T-helper 17 cell (primary cell): Measurements from ENCODE around the gene DHRS1. TPM values are rescaled to one million over a fixed set of nuclear protein-coding genes. Genes with fewer than 3 reads are reported as not detected.

ENCODE experiments used
- ATAC-seq: fragments of 150-1000 bp; cut with Tn5 transposase; 2 replicates; pipeline ENCODE4 v1.10.0; 2021; ENCODE audit warnings: mild to moderate bottlenecking, moderate library complexity
- DNase-seq, 3 donors: peaks; one replicate each; pipeline versions ENCODE4 v3.0.0 to v3.0.0-alpha.2; 2020 to 2021
- H3K9me3 ChIP-seq: one replicate; pipeline ENCODE4 v1.7.0; 2013; ENCODE audit warnings: low read length, mild to moderate bottlenecking; ENCODE audit not compliant: control insufficient read depth, poor library complexity, severe bottlenecking
- H3K27ac Mint-ChIP-seq: one replicate; pipeline ENCODE4 v1.8.0; 2022; ENCODE audit warnings: mild to moderate bottlenecking, moderate library complexity, mixed read lengths
- H3K27me3 Mint-ChIP-seq: one replicate; pipeline ENCODE4 v1.8.0; 2022; ENCODE audit warnings: mixed read lengths
- H3K36me3 Mint-ChIP-seq: one replicate; pipeline ENCODE4 v1.8.0; 2022; ENCODE audit warnings: low read depth, mixed read lengths
- H3K4me1 Mint-ChIP-seq: one replicate; pipeline ENCODE4 v1.8.0; 2022; ENCODE audit warnings: mild to moderate bottlenecking, mixed read lengths
- H3K4me3 Mint-ChIP-seq: one replicate; pipeline ENCODE4 v1.8.0; 2022; ENCODE audit warnings: mild to moderate bottlenecking, moderate library complexity, mixed read lengths
- total RNA-seq, 4 donors: library from RNA in 2 of 4; stranded (reverse) in 2 of 4; gene quantifications; one replicate each; pipeline ENCODE4 v1.2.3 and lab custom pipeline; 2022 to 2026

Gene DHRS1
- total RNA-seq, 2 donors from 2014 or later: 24.0 to 27.0 TPM

DNA sequence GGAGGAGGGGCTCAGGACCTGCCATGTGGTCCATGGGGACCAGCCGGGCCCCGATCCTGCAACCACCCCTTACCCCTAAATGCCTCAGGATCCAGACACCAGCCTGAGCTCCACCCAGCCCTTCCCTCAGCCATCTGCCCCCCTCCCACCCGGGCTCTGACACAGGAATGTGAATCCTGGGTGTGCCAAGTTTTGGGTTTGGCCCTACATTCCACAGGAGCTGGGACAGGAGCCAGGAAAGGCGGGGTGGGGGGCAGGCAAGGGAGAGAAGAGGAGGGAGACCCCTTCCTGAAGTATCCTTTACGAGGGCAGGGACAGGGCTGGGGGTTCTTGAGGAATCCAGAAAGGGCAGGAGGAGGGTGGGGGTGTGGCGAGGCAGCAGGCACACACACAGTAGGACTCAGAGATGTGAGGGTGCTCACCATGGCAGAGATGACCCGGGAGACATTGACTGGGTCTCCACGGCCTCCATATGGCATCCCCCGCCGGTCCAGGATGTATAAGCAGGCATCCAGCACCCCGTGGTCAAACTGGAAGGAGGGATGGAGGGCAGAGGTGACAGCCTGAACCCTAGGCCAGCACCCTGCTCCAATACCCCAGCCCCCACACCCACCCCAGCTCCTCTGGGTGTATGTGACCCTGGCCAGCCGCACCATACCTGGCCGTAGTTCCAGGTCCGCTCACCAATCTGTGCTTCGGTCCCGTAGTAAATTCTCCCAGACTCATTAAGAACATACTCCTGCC, 40.1 kb downstream of the DHRS1 start:
- H3K36me3 Mint-ChIP-seq: peaks cover 6% of the 10 kb centered on the region
- H3K4me1 Mint-ChIP-seq: peaks cover 2% of the 10 kb centered on the region
- H3K9me3 ChIP-seq: no peaks in the 10 kb centered on the region
- no peak for ATAC-seq
- H3K27me3 Mint-ChIP-seq: no peaks in the 10 kb centered on the region
- no peak overlapping the region for H3K27ac Mint-ChIP-seq
- no peak overlapping the region for H3K4me3 Mint-ChIP-seq
- DNase-seq: no peak

DNA sequence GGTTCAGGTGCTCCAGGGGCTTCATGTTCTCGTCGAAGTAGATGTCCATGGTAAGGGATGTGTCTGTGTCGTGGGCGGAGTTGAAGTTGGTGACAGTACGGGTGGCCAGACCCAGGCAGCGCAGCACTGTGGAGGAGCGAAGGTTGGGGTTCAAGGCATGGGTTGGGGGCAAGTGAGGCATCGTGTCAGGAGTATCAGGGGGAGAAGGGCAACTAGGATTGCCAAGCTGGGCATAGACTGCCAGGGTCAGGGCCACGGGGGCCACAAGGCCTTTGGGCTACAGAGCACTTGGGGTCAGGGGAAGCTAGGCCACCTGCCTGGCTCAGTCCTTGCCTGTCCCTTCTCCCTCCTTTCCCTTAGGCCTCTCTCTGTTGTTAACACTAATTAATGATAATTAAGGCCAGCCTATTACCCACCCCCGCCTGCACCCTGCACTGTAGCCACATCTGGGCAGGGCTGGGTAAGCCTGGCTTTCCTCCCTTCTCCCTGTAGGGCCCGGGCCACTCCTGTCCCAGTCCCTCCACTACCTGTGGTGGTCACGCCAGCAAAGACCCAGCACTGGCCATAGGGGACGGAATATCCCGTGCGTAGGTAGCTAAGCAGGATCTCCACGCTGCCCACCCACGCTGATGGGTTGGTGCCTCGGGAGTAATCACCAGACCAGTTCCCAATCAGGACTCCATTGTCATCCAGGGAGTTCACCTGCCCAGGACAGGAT, 40.9 kb downstream of the DHRS1 start:
- DNase-seq (no peak), ATAC-seq (no peak)
- no peak overlapping the region for H3K27ac Mint-ChIP-seq
- H3K36me3 Mint-ChIP-seq: peaks cover 6% of the 10 kb centered on the region
- no peaks in the 10 kb centered on the region for H3K27me3 Mint-ChIP-seq
- H3K9me3 ChIP-seq: no peaks in the 10 kb centered on the region
- H3K4me3 Mint-ChIP-seq: no peak overlapping the region
- H3K4me1 Mint-ChIP-seq: peaks cover 2% of the 10 kb centered on the region

DNA sequence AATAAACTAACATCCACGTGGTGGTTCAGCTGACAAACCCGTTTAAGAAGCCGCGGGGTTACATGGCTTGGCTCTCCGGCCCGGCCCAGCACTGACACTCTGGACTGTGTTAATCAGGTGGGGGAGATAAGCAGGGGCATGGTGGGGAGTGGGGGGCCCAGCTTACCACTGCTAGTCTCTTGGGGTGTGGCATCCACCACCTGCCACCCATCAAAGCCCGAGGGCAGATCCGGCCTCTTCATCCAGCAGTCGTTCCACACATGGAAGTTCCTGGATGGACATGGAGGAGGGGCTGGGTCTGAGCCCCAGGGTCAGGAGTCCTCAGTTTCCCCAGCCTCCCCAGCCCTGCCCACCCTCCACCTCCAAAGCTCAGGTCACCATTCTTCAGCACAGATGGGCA, 41.5 kb downstream of the DHRS1 start:
- peaks cover 2% of the 10 kb centered on the region for H3K4me1 Mint-ChIP-seq
- no peak for ATAC-seq
- H3K9me3 ChIP-seq: no peaks in the 10 kb centered on the region

DNA sequence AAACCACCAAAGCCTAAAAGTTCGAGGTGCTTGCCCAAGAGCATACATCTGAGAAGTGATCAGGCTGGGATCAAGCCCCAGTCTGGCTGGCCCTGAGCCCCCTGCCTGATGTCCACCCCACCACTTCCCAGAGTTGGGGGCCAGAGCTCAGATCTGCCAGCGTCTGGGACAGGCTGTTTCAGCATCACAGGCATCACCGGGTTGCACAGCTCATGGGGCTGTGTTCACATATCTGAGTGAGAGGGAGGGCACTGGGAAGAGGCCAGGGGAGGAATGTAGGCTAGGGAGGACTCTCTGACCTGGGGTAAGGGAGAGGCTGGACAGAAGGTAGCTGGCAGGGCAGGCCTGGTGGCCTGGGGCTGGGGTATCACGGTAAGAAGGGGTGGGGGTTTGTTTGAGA, 42.6 kb downstream of the DHRS1 start:
- peaks cover 2% of the 10 kb centered on the region for H3K4me1 Mint-ChIP-seq

More for the DNA sequence above, 41.5 kb downstream of the DHRS1 start:
- peaks cover 6% of the 10 kb centered on the region for H3K36me3 Mint-ChIP-seq
- no peak overlapping the region for H3K4me3 Mint-ChIP-seq
- no peak overlapping the region for H3K27ac Mint-ChIP-seq
- no peaks in the 10 kb centered on the region for H3K27me3 Mint-ChIP-seq
- DNase-seq: no peak

DNA sequence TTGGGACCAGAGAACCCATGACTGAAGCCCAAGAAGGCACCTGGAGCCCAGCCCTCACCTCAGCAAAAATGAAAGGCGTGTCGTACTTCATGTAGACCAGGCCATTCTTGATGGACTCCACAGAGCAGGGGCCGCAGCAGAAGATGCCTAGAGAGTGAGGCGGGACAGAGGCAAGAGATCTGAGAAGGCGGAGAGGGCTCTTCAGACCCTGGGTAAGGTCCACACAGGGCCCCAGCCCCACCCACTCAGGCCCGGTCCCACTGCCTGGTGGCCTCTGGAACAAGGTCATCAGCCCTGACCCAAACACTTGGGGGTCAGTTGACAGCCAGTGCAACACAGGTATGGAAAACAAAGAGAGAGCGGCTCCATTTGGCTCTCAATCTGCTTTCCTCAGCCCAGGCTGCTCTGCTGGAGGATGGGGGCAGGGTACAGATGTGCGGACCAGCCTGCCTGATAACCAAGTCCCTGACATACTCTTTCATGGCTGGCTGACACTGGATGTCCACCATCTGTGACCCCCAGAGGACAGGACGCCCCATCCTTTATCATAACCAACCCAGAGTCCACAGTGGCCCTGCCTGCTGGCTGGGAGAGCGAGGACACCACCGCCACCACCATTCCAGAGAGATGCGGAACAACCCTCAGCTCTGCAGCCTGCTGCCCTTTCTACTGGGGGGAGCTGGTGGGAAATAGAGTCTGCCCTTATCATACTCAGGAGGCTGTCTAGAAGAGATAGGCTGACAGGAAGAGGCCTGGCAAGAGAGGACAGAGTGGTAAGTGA, 43.5 kb downstream of the DHRS1 start:
- ATAC-seq (no peak), DNase-seq (no peak)
- peak overlapping the region; percentile 32 for H3K27ac Mint-ChIP-seq
- H3K27me3 Mint-ChIP-seq: no peaks in the 10 kb centered on the region
- H3K4me1 Mint-ChIP-seq: peaks cover 2% of the 10 kb centered on the region
- no peak overlapping the region for H3K4me3 Mint-ChIP-seq
- H3K36me3 Mint-ChIP-seq: peaks cover 3% of the 10 kb centered on the region
- H3K9me3 ChIP-seq: no peaks in the 10 kb centered on the region

More for the DNA sequence above, 42.6 kb downstream of the DHRS1 start:
- ATAC-seq (no peak), DNase-seq (no peak)
- Mint-ChIP-seq H3K27ac (peak overlapping the region; percentile 32), H3K36me3 (peaks cover 4% of the 10 kb centered on the region), H3K27me3 (no peaks in the 10 kb centered on the region), H3K4me3 (no peak overlapping the region)
- no peaks in the 10 kb centered on the region for H3K9me3 ChIP-seq

GRCh38 chr14:24255438-24255837, 44.1 kb downstream of the DHRS1 start:
- H3K9me3 ChIP-seq: no peaks in the 10 kb centered on the region
- DNase-seq: no peak
- H3K4me3 Mint-ChIP-seq: no peak overlapping the region
- peaks cover 6% of the 10 kb centered on the region for H3K4me1 Mint-ChIP-seq
- H3K27ac Mint-ChIP-seq: no peak overlapping the region
- ATAC-seq: no peak
- peaks cover 2% of the 10 kb centered on the region for H3K36me3 Mint-ChIP-seq
- H3K27me3 Mint-ChIP-seq: no peaks in the 10 kb centered on the region

GRCh38 chr14:24254630-24255392, 44.8 kb downstream of the DHRS1 start:
- no peak overlapping the region for H3K27ac Mint-ChIP-seq
- H3K27me3 Mint-ChIP-seq: no peaks in the 10 kb centered on the region
- DNase-seq (no peak), ATAC-seq (no peak)
- H3K4me1 Mint-ChIP-seq: peaks cover 9% of the 10 kb centered on the region
- peaks cover 6% of the 10 kb centered on the region for H3K36me3 Mint-ChIP-seq
- no peaks in the 10 kb centered on the region for H3K9me3 ChIP-seq
- H3K4me3 Mint-ChIP-seq: no peak overlapping the region

GRCh38 chr14:24253936-24254335, 45.6 kb downstream of the DHRS1 start:
- Mint-ChIP-seq H3K4me3 (no peak overlapping the region), H3K27ac (peak overlapping the region; percentile 29), H3K4me1 (peaks cover 11% of the 10 kb centered on the region), H3K27me3 (no peaks in the 10 kb centered on the region), H3K36me3 (peaks cover 6% of the 10 kb centered on the region)
- no peaks in the 10 kb centered on the region for H3K9me3 ChIP-seq
- DNase-seq: no peak
- no peak for ATAC-seq

- DNase-seq (no peak), ATAC-seq (no peak)
- no peaks in the 10 kb centered on the region for H3K9me3 ChIP-seq
- H3K4me3 Mint-ChIP-seq: no peak overlapping the region
- H3K27ac Mint-ChIP-seq: peak overlapping the region; percentile 19
- H3K4me1 Mint-ChIP-seq: peaks cover 15% of the 10 kb centered on the region
- H3K27me3 Mint-ChIP-seq: no peaks in the 10 kb centered on the region
- peaks cover 6% of the 10 kb centered on the region for H3K36me3 Mint-ChIP-seq
Measured at GRCh38 chr14:24252289-24253124, 47.1 kb downstream of the DHRS1 start.

- H3K9me3 ChIP-seq: no peaks in the 10 kb centered on the region
- DNase-seq (no peak), ATAC-seq (no peak)
- Mint-ChIP-seq H3K27ac (peak overlapping the region; percentile 19), H3K4me3 (no peak overlapping the region), H3K4me1 (peaks cover 19% of the 10 kb centered on the region), H3K36me3 (peaks cover 6% of the 10 kb centered on the region), H3K27me3 (no peaks in the 10 kb centered on the region)
Measured at GRCh38 chr14:24251880-24252288, 47.7 kb downstream of the DHRS1 start.

DNA sequence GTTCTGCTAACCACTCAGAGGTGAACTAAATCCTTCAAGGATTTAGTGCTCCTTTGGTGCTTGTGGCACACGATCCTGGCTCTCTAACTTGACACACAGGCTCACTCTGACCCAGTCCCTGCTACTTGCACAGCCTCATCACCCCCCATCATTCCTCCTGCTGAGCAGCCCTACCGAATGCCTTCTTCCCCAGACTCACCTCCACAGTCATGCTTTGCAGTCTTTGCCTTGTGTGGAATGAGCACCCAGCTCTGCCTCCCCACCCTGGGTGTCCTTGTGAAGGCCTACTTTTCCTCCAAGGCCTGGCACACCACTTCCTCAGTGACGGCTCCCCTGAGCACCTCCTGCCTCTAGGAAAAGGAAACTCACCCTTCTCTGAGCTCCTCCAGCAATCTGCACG, 49.2 kb downstream of the DHRS1 start:
- H3K27ac Mint-ChIP-seq: peak overlapping the region; percentile 88
- H3K4me3 Mint-ChIP-seq: peak overlapping the region; percentile 19
- no peak for DNase-seq
- no peaks in the 10 kb centered on the region for H3K27me3 Mint-ChIP-seq
- no peak for ATAC-seq
- peaks cover 20% of the 10 kb centered on the region for H3K4me1 Mint-ChIP-seq
- no peaks in the 10 kb centered on the region for H3K9me3 ChIP-seq
- peaks cover 6% of the 10 kb centered on the region for H3K36me3 Mint-ChIP-seq
